Measurements from ENCODE around the gene SRA1. TPM values are rescaled to one million over a fixed set of nuclear protein-coding genes. Genes with fewer than 3 reads are reported as not detected.

SRA1 gene
- total and polyA plus RNA-seq, 9 of the 15 experiments (the other 6 are each of a cell fraction or from before 2014, with no cell fraction given), result 24.1 to 47.4 (median 41.3) TPM

GRCh38 chr5:140554454-140554853 lies 2.8 kb downstream of the SRA1 start (continued):
- TF ChIP-seq EP300 (IDR thresholded peaks at IDR 0.05; ENCODE audit: low read length) (0 out of 2 replicates have a peak, but pooled peaks have one; percentile 8), ZBTB26 (CRISPR knock-in tag; IDR thresholded peaks at IDR 0.05) (0 out of 2 replicates have a peak, but pooled peaks have one; percentile 17), VEZF1 (CRISPR knock-in tag; IDR thresholded peaks at IDR 0.05) (peak; percentile 16; the same call in 1 of the 2 replicates), PML (IDR thresholded peaks at IDR 0.05; ENCODE audit: low read length) (no peak), SMAD4 (CRISPR knock-in tag; conservative IDR thresholded peaks at IDR 0.05) (no peak; the same call in 1 of the 2 replicates), ZC3H11A (IDR thresholded peaks at IDR 0.05; ENCODE audit: low read depth, low read length) (no peak), IRF2 (CRISPR knock-in tag; IDR thresholded peaks at IDR 0.05) (no peak), SMARCE1 (IDR thresholded peaks at IDR 0.05) (peak; percentile 32; the same call in 1 of the 2 replicates), ZNF583 (CRISPR knock-in tag; IDR thresholded peaks at IDR 0.05) (no peak), SREBF2 (CRISPR knock-in tag; IDR thresholded peaks at IDR 0.05) (no peak), CHD1 (IDR thresholded peaks at IDR 0.05; ENCODE audit: low read length) (no peak), RBM25 (IDR thresholded peaks at IDR 0.05; ENCODE audit: low read depth, low read length, severe bottlenecking) (no peak), MLX (CRISPR knock-in tag; conservative IDR thresholded peaks at IDR 0.05) (no peak), THRB (CRISPR knock-in tag; conservative IDR thresholded peaks at IDR 0.05) (0 out of 2 replicates have a peak, but pooled peaks have one; percentile 48), ZBTB11 (CRISPR knock-in tag; IDR thresholded peaks at IDR 0.05) (no peak), MTA3 (IDR thresholded peaks at IDR 0.05; ENCODE audit: borderline replicate concordance) (0 out of 2 replicates have a peak, but pooled peaks have one; percentile 36), ZNF277 (CRISPR knock-in tag; IDR thresholded peaks at IDR 0.05; ENCODE audit: borderline replicate concordance) (no peak), ZNF444 (CRISPR knock-in tag; IDR thresholded peaks at IDR 0.05) (no peak), TEAD2 (tag; IDR thresholded peaks at IDR 0.05) (no peak)
